Urinary bladder (tissue), 4 donors: Measurements from ENCODE around the gene MPZ. TPM values are rescaled to one million over a fixed set of nuclear protein-coding genes. Genes with fewer than 3 reads are reported as not detected.

Experiments
- DNase-seq: peaks from one replicate; pipeline ENCODE4 v3.0.0-alpha.2; 2015; ENCODE audit errors: extremely low spot score
- H3K27ac ChIP-seq: one replicate; pipeline ENCODE4 v1.5.1; 2013; ENCODE audit warnings: low read depth, mild to moderate bottlenecking, moderate library complexity
- H3K36me3 ChIP-seq: one replicate; pipeline ENCODE4 v1.6.1; 2013; ENCODE audit warnings: mild to moderate bottlenecking, moderate library complexity; ENCODE audit not compliant: insufficient read depth
- H3K4me1 ChIP-seq: one replicate; pipeline ENCODE4 v1.6.1; 2013; ENCODE audit warnings: mild to moderate bottlenecking, moderate library complexity; ENCODE audit not compliant: insufficient read depth
- H3K4me3 ChIP-seq: one replicate; pipeline ENCODE4 v1.5.1; 2013; ENCODE audit warnings: low read depth, low read length
- WGBS: extraction: QIAGEN DNeasy Blood & Tissue Kit; methylation state at CpG from one replicate; pipeline ENCODE4 v1.1.7; 2013; 5-methylcytosine and 5-hydroxymethylcytosine counted together
- polyA plus RNA-seq: library from polyadenylated mRNA; stranded (reverse); fragments of 200-250 nt; gene quantifications from one replicate; pipeline ENCODE4 v1.2.3, GENCODE V29; 2013
- total RNA-seq: library from RNA; depleted of rRNA; stranded (reverse); fragments of >200 nt; gene quantifications from one replicate; pipeline ENCODE4 v1.2.3, GENCODE V29; 2014
- donor health status: healthy with polysubstance abuse.
- donor health status: healthy.

The MPZ gene
- total and polyA plus RNA-seq, 2 donors = 10.2 to 27.1 TPM

- 37% methylated on average over 28 of the region's 28 CpGs for WGBS
- peak overlapping the region; percentile 73 for H3K4me3 ChIP-seq
- H3K27ac ChIP-seq = peak overlapping the region; percentile 85
- no peaks in the 10 kb centered on the region for H3K4me1 ChIP-seq
- H3K36me3 ChIP-seq = no peaks in the 10 kb centered on the region
- no peak for DNase-seq
These were observed 3.9 kb upstream of the MPZ start for GRCh38 chr1:161313554-161314200.

- DNase-seq = no peak
- Histone ChIP-seq H3K4me1 (no peaks in the 10 kb centered on the region), H3K4me3 (no peak overlapping the region), H3K27ac (no peak overlapping the region), H3K36me3 (no peaks in the 10 kb centered on the region)
- 90% methylated on average over 4 of the region's 4 CpGs for WGBS
These were observed 1.9 kb upstream of the MPZ start for GRCh38 chr1:161311595-161312181.

GRCh38 chr1:161307892-161308638, 1.7 kb downstream of the MPZ start:
- Histone ChIP-seq H3K27ac (no peak overlapping the region), H3K4me1 (peaks cover 2% of the 10 kb centered on the region), H3K36me3 (no peaks in the 10 kb centered on the region), H3K4me3 (no peak overlapping the region)
- 49% methylated on average over 2 of the region's 2 CpGs for WGBS
- DNase-seq = no peak

DNA sequence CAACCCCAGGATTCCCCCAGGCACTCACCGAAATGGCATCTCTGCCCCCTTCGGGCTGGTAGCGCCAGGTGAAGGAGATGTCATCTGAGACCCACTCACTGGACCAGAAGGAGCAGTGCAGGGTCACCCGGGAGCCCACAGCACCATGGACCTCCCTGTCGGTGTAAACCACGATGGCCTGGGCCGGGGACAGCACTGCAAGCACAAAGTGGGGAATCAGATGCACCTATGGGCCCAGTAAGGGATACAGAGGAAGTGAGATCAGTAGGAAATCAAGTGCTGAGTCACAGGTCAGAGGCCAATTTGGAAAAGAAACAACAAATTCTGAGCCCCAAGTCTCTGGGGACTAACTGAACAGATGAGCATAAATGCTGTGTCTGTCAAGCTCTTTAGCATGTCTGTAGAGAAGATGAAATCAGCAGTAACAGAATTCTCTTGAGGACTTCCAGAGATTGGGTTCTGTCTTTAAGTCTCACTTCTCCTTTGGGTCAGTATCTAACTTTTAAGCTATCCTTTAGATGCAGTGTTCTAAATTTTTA, 2.5 kb downstream of the MPZ start:
- DNase-seq = no peak
- 86% methylated on average over 7 of the region's 7 CpGs for WGBS
- Histone ChIP-seq H3K27ac (no peak overlapping the region), H3K4me1 (peaks cover 2% of the 10 kb centered on the region), H3K4me3 (no peak overlapping the region), H3K36me3 (no peaks in the 10 kb centered on the region)

- H3K4me3 ChIP-seq = peak overlapping the region; percentile 64
- no peaks in the 10 kb centered on the region for H3K36me3 ChIP-seq
- H3K4me1 ChIP-seq = peaks cover 2% of the 10 kb centered on the region
- 2% methylated on average over 31 of the region's 31 CpGs for WGBS
- peak; percentile 52 for DNase-seq
- no peak overlapping the region for H3K27ac ChIP-seq
These were observed 3.8 kb downstream of the MPZ start for GRCh38 chr1:161305867-161306519.

- Histone ChIP-seq H3K4me1 (peaks cover 2% of the 10 kb centered on the region), H3K4me3 (peak overlapping the region; percentile 64), H3K36me3 (no peaks in the 10 kb centered on the region), H3K27ac (no peak overlapping the region)
- 17% methylated on average over 17 of the region's 17 CpGs for WGBS
- DNase-seq = no peak
These were observed 4.6 kb downstream of the MPZ start for GRCh38 chr1:161304927-161305866.

GRCh38 chr1:161300478-161300877, 9.3 kb downstream of the MPZ start:
- DNase-seq = no peak
- Histone ChIP-seq H3K27ac (no peak overlapping the region), H3K36me3 (no peaks in the 10 kb centered on the region), H3K4me1 (peaks cover 2% of the 10 kb centered on the region), H3K4me3 (no peak overlapping the region)
- 93% methylated on average over 4 of the region's 4 CpGs for whole genome bisulfite sequencing

- Histone ChIP-seq H3K27ac (no peak overlapping the region), H3K36me3 (no peaks in the 10 kb centered on the region), H3K4me1 (no peaks in the 10 kb centered on the region), H3K4me3 (no peak overlapping the region)
- 59% methylated on average over 9 of the region's 9 CpGs for WGBS
- DNase-seq = no peak
These were observed 10.4 kb downstream of the MPZ start for GRCh38 chr1:161299347-161299746.

DNA sequence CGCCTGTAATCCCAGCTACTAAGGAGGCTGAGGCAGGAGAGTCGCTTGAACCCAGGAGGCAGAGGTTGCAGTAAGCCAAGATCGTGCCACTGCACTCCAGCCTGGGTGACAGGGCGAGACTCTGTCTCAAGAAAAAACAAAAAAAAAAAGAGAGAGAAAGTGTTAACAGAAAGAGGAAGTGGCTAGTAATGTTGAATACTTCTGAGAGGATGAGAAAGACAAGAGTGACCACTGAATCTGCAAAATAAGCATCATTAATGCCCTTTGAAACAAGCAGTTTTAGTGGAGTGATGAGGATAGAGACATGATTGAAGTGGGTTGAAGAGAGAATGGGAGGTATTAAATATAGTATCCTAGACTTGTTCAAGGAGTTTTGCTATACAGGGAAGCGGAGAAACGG, 11.7 kb downstream of the MPZ start:
- no peak for DNase-seq
- H3K27ac ChIP-seq = no peak overlapping the region
- no peak overlapping the region for H3K4me3 ChIP-seq
- WGBS = 88% methylated on average over 6 of the region's 6 CpGs
- no peaks in the 10 kb centered on the region for H3K36me3 ChIP-seq
- H3K4me1 ChIP-seq = no peaks in the 10 kb centered on the region

- H3K27ac ChIP-seq = no peak overlapping the region
- DNase-seq = no peak
- H3K4me3 ChIP-seq = no peak overlapping the region
- no peaks in the 10 kb centered on the region for H3K4me1 ChIP-seq
- H3K36me3 ChIP-seq = no peaks in the 10 kb centered on the region
These were observed 12.4 kb downstream of the MPZ start for GRCh38 chr1:161297415-161297814.

GRCh38 chr1:161290779-161291178, 19.0 kb downstream of the MPZ start:
- Histone ChIP-seq H3K4me3 (no peak overlapping the region), H3K36me3 (no peaks in the 10 kb centered on the region), H3K27ac (no peak overlapping the region), H3K4me1 (no peaks in the 10 kb centered on the region)
- WGBS = 91% methylated on average over 1 of the region's 1 CpG
- DNase-seq = no peak

GRCh38 chr1:161287482-161288054, 22.2 kb downstream of the MPZ start:
- 94% methylated on average over 3 of the region's 3 CpGs for whole genome bisulfite sequencing
- Histone ChIP-seq H3K4me1 (no peaks in the 10 kb centered on the region), H3K27ac (no peak overlapping the region), H3K36me3 (no peaks in the 10 kb centered on the region), H3K4me3 (no peak overlapping the region)
- DNase-seq = no peak
